HepG2 (cell line): ENCODE measurements around the gene GPRC5D. TPM values are rescaled to one million over a fixed set of nuclear protein-coding genes. Genes with fewer than 3 reads are reported as not detected.

ENCODE experiments used
- CAMTA2 ChIP-seq: sonication (generic); formaldehyde crosslinking; IDR thresholded peaks from 2 replicates; pipeline ENCODE4 v1.4.0; 2020; ENCODE audit warnings: mild to moderate bottlenecking, missing genetic modification reagents, borderline replicate concordance
- DZIP1 ChIP-seq: sonication (generic); formaldehyde crosslinking; IDR thresholded peaks from 2 replicates; pipeline ENCODE4 v1.5.0; 2020; ENCODE audit warnings: mild to moderate bottlenecking, missing genetic modification reagents
- E2F2 ChIP-seq: sonication (generic); formaldehyde crosslinking; IDR thresholded peaks from 2 replicates; pipeline ENCODE4 v1.4.0; 2020; ENCODE audit warnings: missing genetic modification reagents, borderline replicate concordance
- FOXK2 ChIP-seq: fragments of 450-650 bp; IDR thresholded peaks from 2 replicates; pipeline ENCODE4 v1.6.1; 2016
- GLMP ChIP-seq: sonication (generic); formaldehyde crosslinking; IDR thresholded peaks from 2 replicates; pipeline ENCODE4 v1.9.0; 2021; ENCODE audit warnings: missing genetic modification reagents, mild to moderate bottlenecking, borderline replicate concordance
- HMG20A ChIP-seq: IDR thresholded peaks from 2 replicates; pipeline ENCODE4 v1.6.1; 2016; ENCODE audit warnings: borderline replicate concordance
- MAZ ChIP-seq, 2 experiments: sonication (generic) in 1 of 2; formaldehyde crosslinking in 1 of 2; IDR thresholded peaks; 2 replicates each; pipeline versions ENCODE4 v1.5.0 to v1.6.1; 2012 to 2020; ENCODE audit warnings: low read depth in 2 of 2, mild to moderate bottlenecking in 2 of 2, borderline replicate concordance in 1 of 2, improper control_type of control experiment in 1 of 2, low read length in 1 of 2, missing genetic modification reagents in 1 of 2, moderate library complexity in 1 of 2
- MEF2D ChIP-seq: sonication (generic); formaldehyde crosslinking; IDR thresholded peaks from 2 replicates; pipeline ENCODE4 v1.5.1; 2020; ENCODE audit warnings: mild to moderate bottlenecking, missing genetic modification reagents
- NCOA2 ChIP-seq: sonication (generic); formaldehyde crosslinking; IDR thresholded peaks from 2 replicates; pipeline ENCODE4 v1.8.0; 2022; ENCODE audit warnings: inconsistent platforms
- NFATC3 ChIP-seq: sonication (generic); formaldehyde crosslinking; IDR thresholded peaks from 2 replicates; pipeline ENCODE4 v1.5.1; 2020; ENCODE audit warnings: mild to moderate bottlenecking, missing genetic modification reagents
- NRL ChIP-seq: sonication (generic); formaldehyde crosslinking; IDR thresholded peaks from 2 replicates; pipeline ENCODE4 v1.5.0; 2020; ENCODE audit warnings: missing genetic modification reagents, mild to moderate bottlenecking, moderate library complexity, borderline replicate concordance
- RAD51 ChIP-seq: fragments of 450-650 bp; IDR thresholded peaks from 2 replicates; pipeline ENCODE4 v1.6.1; 2016; ENCODE audit warnings: borderline replicate concordance
- RBFOX2 ChIP-seq: fragments of 200-400 bp; formaldehyde crosslinking; IDR thresholded peaks from 2 replicates; pipeline ENCODE4 v1.6.1; 2017; ENCODE audit warnings: low read depth, mild to moderate bottlenecking, low read length
- RELA ChIP-seq: sonication (generic); formaldehyde crosslinking; IDR thresholded peaks from 2 replicates; pipeline ENCODE4 v1.4.0; 2020; ENCODE audit warnings: missing genetic modification reagents
- RFXAP ChIP-seq: sonication (generic); formaldehyde crosslinking; IDR thresholded peaks from 2 replicates; pipeline ENCODE4 v1.4.0; 2020; ENCODE audit warnings: missing genetic modification reagents, borderline replicate concordance
- SIX1 ChIP-seq: sonication (generic); formaldehyde crosslinking; IDR thresholded peaks from 2 replicates; pipeline ENCODE4 v1.4.0; 2020; ENCODE audit warnings: missing genetic modification reagents, borderline replicate concordance
- SMARCC2 ChIP-seq: fragments of 450-650 bp; IDR thresholded peaks from 2 replicates; pipeline ENCODE4 v1.6.1; 2017; ENCODE audit warnings: antibody characterized with exemption, mild to moderate bottlenecking
- ZBTB20 ChIP-seq: sonication (generic); formaldehyde crosslinking; IDR thresholded peaks from 2 replicates; pipeline ENCODE4 v1.8.1; 2023; ENCODE audit warnings: missing genetic modification reagents, low read depth, mild to moderate bottlenecking, borderline replicate concordance
- ZMYM2 ChIP-seq: sonication (generic); formaldehyde crosslinking; IDR thresholded peaks from 2 replicates; pipeline ENCODE4 v1.8.0; 2022; ENCODE audit warnings: mild to moderate bottlenecking, missing genetic modification reagents
- ZNF251 ChIP-seq: sonication (generic); formaldehyde crosslinking; IDR thresholded peaks from 2 replicates; pipeline ENCODE4 v1.9.0; 2021; ENCODE audit warnings: mild to moderate bottlenecking, missing genetic modification reagents
- ZNF264 ChIP-seq: sonication (generic); formaldehyde crosslinking; IDR thresholded peaks from 2 replicates; pipeline ENCODE4 v1.4.0; 2020; ENCODE audit warnings: missing genetic modification reagents
- ZNF567 ChIP-seq: sonication (generic); formaldehyde crosslinking; IDR thresholded peaks from 2 replicates; pipeline ENCODE4 v1.8.1; 2023; ENCODE audit warnings: mild to moderate bottlenecking, missing genetic modification reagents, borderline replicate concordance
- ZNF768 ChIP-seq: sonication (generic); formaldehyde crosslinking; IDR thresholded peaks from 2 replicates; pipeline ENCODE4 v1.4.0; 2020; ENCODE audit warnings: missing genetic modification reagents
- ZNF83 ChIP-seq: sonication (generic); formaldehyde crosslinking; IDR thresholded peaks from 2 replicates; pipeline ENCODE4 v1.4.0; 2020; ENCODE audit warnings: missing genetic modification reagents, mild to moderate bottlenecking, borderline replicate concordance
- ZSCAN12 ChIP-seq: sonication (generic); formaldehyde crosslinking; IDR thresholded peaks from 2 replicates; pipeline ENCODE4 v1.9.0; 2021; ENCODE audit warnings: mild to moderate bottlenecking, missing genetic modification reagents
- ZSCAN9 ChIP-seq: IDR thresholded peaks from 2 replicates; pipeline ENCODE4 v1.6.1; 2016; ENCODE audit warnings: borderline replicate concordance
- polyA plus RNA-seq, 8 experiments: library from polyadenylated mRNA; depleted of rRNA in 3 of 8; stranded (reverse) in 7 of 8; unstranded in 1 of 8; fragments of >200 nt; fragmentation: Illumina TruSeq in 4 of 8; extraction: Trizol in 4 of 8; gene quantifications; 2 replicates each; pipeline versions ENCODE4 v1.2.1 to v1.2.3, GENCODE V29; 2011 to 2016; ENCODE audit warnings: low read depth in 4 of 8, missing spikeins in 1 of 8, mixed read lengths in 1 of 8; ENCODE audit not compliant: insufficient read depth in 1 of 8
- total RNA-seq, 5 experiments: library from RNA; depleted of rRNA; stranded (reverse); fragments of >200 nt; fragmentation: Illumina TruSeq; extraction: Trizol; gene quantifications; 2 replicates each; pipeline ENCODE4 v1.2.3, GENCODE V29; 2016; ENCODE audit warnings: low read depth in 1 of 5

GPRC5D gene
- total and polyA plus RNA-seq, 2 of the 13 experiments (the other 11 are each of a cell fraction or from before 2014, with no cell fraction given), result not detected

DNA sequence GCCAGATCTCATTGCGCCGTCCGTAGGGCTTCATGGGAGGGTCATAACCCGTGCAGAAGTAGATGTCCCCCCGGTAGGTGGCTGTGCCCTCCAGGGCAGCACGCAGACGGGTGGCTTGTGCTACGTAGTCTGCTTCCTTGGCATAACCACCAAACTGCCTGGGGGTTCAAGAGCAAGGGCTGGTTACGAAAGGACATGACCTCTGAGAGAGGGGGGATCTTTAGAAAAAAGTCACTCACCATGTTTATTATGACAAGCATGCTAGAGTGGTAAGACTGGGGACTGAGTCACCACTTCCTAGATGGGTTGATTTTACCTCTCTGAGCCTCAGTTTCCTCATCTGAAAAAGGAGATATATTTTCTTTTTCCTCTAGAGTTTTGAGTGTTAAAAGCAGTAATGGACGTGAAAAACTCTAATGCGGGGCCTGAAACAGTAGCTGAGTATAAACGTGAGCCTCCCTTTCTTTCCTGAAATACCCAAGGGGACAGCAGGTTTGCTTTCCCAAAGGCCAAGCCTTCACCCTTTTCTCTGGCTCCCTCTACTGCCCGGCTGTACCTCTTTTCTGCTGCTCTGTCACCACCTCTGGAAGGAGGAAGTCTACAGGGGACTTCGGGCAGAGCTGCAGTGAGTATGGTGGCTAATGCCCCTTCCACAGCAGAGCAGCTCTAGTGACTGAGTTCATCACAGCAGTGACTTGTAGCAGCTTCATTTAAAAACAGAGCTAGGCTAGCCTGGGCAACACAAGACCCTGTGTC is 23.5 kb upstream of the GPRC5D start (continued):
- TF ChIP-seq GLMP (CRISPR knock-in tag), result no peak
- no peak for TF ChIP-seq ZSCAN12 (CRISPR knock-in tag)
- TF ChIP-seq SMARCC2, result no peak
- TF ChIP-seq HMG20A, result no peak
- no peak for TF ChIP-seq MAZ (IDR thresholded peaks at IDR 0.05; ENCODE audit: borderline replicate concordance, low read depth, low read length)
- TF ChIP-seq MAZ (CRISPR knock-in tag; IDR thresholded peaks at IDR 0.05; ENCODE audit: low read depth), result no peak
- TF ChIP-seq ZNF264 (CRISPR knock-in tag), result no peak
- TF ChIP-seq ZMYM2, result no peak
- no peak for TF ChIP-seq RFXAP (CRISPR knock-in tag)
- TF ChIP-seq FOXK2, result no peak
- no peak for TF ChIP-seq ZBTB20 (CRISPR knock-in tag)
- no peak for TF ChIP-seq NFATC3 (CRISPR knock-in tag)
- no peak for TF ChIP-seq ZNF83
- no peak for TF ChIP-seq NRL (CRISPR knock-in tag)
- no peak for TF ChIP-seq MEF2D (CRISPR knock-in tag)
- no peak for TF ChIP-seq RBFOX2
- TF ChIP-seq ZNF768 (CRISPR knock-in tag), result no peak
- no peak for TF ChIP-seq ZSCAN9 (CRISPR knock-in tag)
- TF ChIP-seq RELA (CRISPR knock-in tag), result no peak
- no peak for TF ChIP-seq ZNF567 (CRISPR knock-in tag)
- no peak for TF ChIP-seq DZIP1 (CRISPR knock-in tag)
- TF ChIP-seq NCOA2 (CRISPR knock-in tag), result no peak
- TF ChIP-seq SIX1 (CRISPR knock-in tag), result no peak
- no peak for TF ChIP-seq RAD51
- TF ChIP-seq ZNF251 (CRISPR knock-in tag), result no peak
- no peak for TF ChIP-seq E2F2
- TF ChIP-seq CAMTA2, result no peak
